Breast epithelium (tissue), 4 donors: ENCODE results near the gene ALOX5. TPM values are rescaled to one million over a fixed set of nuclear protein-coding genes. Genes with fewer than 3 reads are reported as not detected.

Experiments used
- DNase-seq, 2 donors: peaks; one replicate each; pipeline ENCODE4 v3.0.0-alpha.2; 2019; ENCODE audit warnings: low spot score in 2 of 2
- H3K27ac ChIP-seq, 2 donors: fragments of 200-600 bp; sonication (generic) in 1 of 2; one replicate each; pipeline ENCODE4 v1.5.1; 2016 to 2019; ENCODE audit warnings: mild to moderate bottlenecking in 1 of 2
- H3K27me3 ChIP-seq, 2 donors: fragments of 200-600 bp; sonication (generic) in 1 of 2; one replicate each; pipeline versions ENCODE4 v1.5.1 to v1.6.0; 2017 to 2019; ENCODE audit warnings: control low read depth in 1 of 2, mild to moderate bottlenecking in 1 of 2
- H3K36me3 ChIP-seq: fragments of 200-600 bp; one replicate; pipeline ENCODE4 v1.5.1; 2019
- H3K4me1 ChIP-seq, 2 donors: fragments of 200-600 bp; sonication (generic); one replicate each; pipeline ENCODE4 v1.5.1; 2016 to 2019; ENCODE audit warnings: control low read depth in 1 of 2
- H3K4me3 ChIP-seq, 3 donors: fragments of 200-600 bp; sonication (generic); 1 replicate in 2 of 3; 2 replicates in 1 of 3; pipeline ENCODE4 v1.5.1; 2016 to 2019; ENCODE audit warnings: mild to moderate bottlenecking in 3 of 3, moderate library complexity in 2 of 3
- H3K9me3 ChIP-seq, 2 donors: fragments of 200-600 bp; sonication (generic) in 1 of 2; one replicate each; pipeline ENCODE4 v1.5.1; 2016 to 2019; ENCODE audit warnings: control low read depth in 1 of 2
- CTCF ChIP-seq, 3 donors: fragments of 450-650 bp; IDR thresholded peaks; one replicate each; pipeline ENCODE4 v1.5.1; 2016 to 2017; ENCODE audit warnings: antibody characterized with exemption in 3 of 3, mild to moderate bottlenecking in 3 of 3, moderate library complexity in 3 of 3
- POLR2A ChIP-seq: fragments of 450-650 bp; IDR thresholded peaks from one replicate; pipeline ENCODE4 v1.6.1; 2016; ENCODE audit warnings: antibody characterized with exemption, mild to moderate bottlenecking, moderate library complexity
- POLR2AphosphoS5 ChIP-seq, 3 donors: sonication (generic); formaldehyde crosslinking; IDR thresholded peaks; one replicate each; pipeline ENCODE4 v1.6.1; 2017; ENCODE audit warnings: antibody characterized with exemption in 3 of 3
- intact Hi-C: fragments of 100-400 bp; cut with DNase I; formaldehyde crosslinking; loops from one replicate; pipeline ENCODE4 v1.15.1; 2023; ENCODE audit warnings: low total_unique reads
- total RNA-seq, 3 donors: library from RNA; depleted of rRNA; stranded (reverse); fragments of >200 nt; gene quantifications; one replicate each; pipeline ENCODE4 v1.1.0, GENCODE V29; 2016

Gene ALOX5
- total RNA-seq, 3 donors from 2014 or later: 33.4 to 67.5 (median 49.0) TPM

- H3K4me1 ChIP-seq: no peaks in the 10 kb centered on the region
- no peaks in the 10 kb centered on the region for H3K9me3 ChIP-seq
- DNase-seq: no peak
- intact Hi-C loops: no loop called here
- TF ChIP-seq POLR2A (no peak), POLR2AphosphoS5 (IDR thresholded peaks at IDR 0.05) (no peak), CTCF (IDR thresholded peaks at IDR 0.05) (no peak)
- H3K36me3 ChIP-seq: no peaks in the 10 kb centered on the region
- no peak overlapping the region for H3K27ac ChIP-seq
- no peak overlapping the region for H3K4me3 ChIP-seq
- no peaks in the 10 kb centered on the region for H3K27me3 ChIP-seq
These were observed 48.3 kb downstream of the ALOX5 start for GRCh38 chr10:45422207-45422865.

- no peaks in the 10 kb centered on the region for H3K27me3 ChIP-seq
- H3K27ac ChIP-seq: no peak overlapping the region
- H3K36me3 ChIP-seq: no peaks in the 10 kb centered on the region
- no peaks in the 10 kb centered on the region for H3K4me1 ChIP-seq
- intact Hi-C loops: no loop called here
- TF ChIP-seq CTCF (IDR thresholded peaks at IDR 0.05) (no peak), POLR2A (no peak), POLR2AphosphoS5 (IDR thresholded peaks at IDR 0.05) (no peak)
- no peaks in the 10 kb centered on the region for H3K9me3 ChIP-seq
- H3K4me3 ChIP-seq: no peak overlapping the region
- DNase-seq: no peak
These were observed 49.0 kb downstream of the ALOX5 start for GRCh38 chr10:45422866-45423659.

GRCh38 chr10:45423976-45424499 lies 50.0 kb downstream of the ALOX5 start:
- TF ChIP-seq POLR2AphosphoS5 (IDR thresholded peaks at IDR 0.05) (no peak), CTCF (IDR thresholded peaks at IDR 0.05) (no peak), POLR2A (no peak)
- Histone ChIP-seq H3K27ac (no peak overlapping the region), H3K36me3 (no peaks in the 10 kb centered on the region), H3K4me1 (no peaks in the 10 kb centered on the region), H3K27me3 (peaks cover 0 to 2% of the 10 kb centered on the region in 2 donors), H3K4me3 (no peak overlapping the region), H3K9me3 (no peaks in the 10 kb centered on the region)
- DNase-seq: no peak
- intact Hi-C loops: no loop called here

DNA sequence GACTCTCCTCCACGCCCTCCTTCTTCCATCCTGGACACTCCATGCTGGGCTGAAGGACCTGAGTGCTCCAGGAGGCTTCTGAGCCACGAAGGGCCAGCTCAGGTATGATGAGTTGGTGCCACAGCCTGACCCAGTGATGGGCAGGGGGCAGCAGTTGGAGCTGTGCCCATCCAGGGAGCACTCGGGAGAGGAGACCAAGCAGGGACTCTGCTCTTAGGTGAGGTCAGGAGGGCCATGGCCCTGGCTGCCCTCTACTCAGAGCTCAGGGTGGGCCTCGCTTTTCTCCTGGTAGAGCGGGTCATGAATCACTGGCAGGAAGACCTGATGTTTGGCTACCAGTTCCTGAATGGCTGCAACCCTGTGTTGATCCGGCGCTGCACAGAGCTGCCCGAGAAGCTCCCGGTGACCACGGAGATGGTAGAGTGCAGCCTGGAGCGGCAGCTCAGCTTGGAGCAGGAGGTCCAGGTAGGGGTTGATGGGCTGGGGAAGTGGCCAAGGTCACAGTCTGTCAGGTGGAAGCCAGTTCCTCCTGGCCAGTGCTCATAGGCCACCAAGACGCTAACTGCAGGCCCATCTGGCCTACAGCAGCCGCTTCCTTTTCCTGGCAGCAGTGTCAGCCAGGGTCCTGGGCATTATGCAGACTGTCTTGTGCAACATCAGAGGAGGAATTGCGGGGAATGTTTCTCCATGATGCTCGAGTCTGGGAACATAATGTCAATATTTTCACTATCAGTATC lies 50.8 kb downstream of the ALOX5 start:
- Histone ChIP-seq H3K27me3 (peaks cover 0 to 4% of the 10 kb centered on the region in 2 donors), H3K36me3 (no peaks in the 10 kb centered on the region), H3K9me3 (no peaks in the 10 kb centered on the region), H3K27ac (no peak overlapping the region), H3K4me1 (no peaks in the 10 kb centered on the region), H3K4me3 (no peak overlapping the region)
- no peak for DNase-seq
- intact Hi-C loops: no loop called here
- TF ChIP-seq POLR2AphosphoS5 (IDR thresholded peaks at IDR 0.05) (no peak), POLR2A (no peak), CTCF (IDR thresholded peaks at IDR 0.05) (no peak)
